K562 (cell line): Measurements from ENCODE around the gene AGPAT4. TPM values are rescaled to one million over a fixed set of nuclear protein-coding genes. Genes with fewer than 3 reads are reported as not detected.

Source experiments
- ATAC-seq: fragments of 200-7000 bp; cut with Tn5 transposase; 3 replicates; pipeline ENCODE4 v1.9.1; 2020; ENCODE audit warnings: moderate library complexity
- BruUV-seq: library from RNA; stranded (reverse); fragments of 400-500 nt; replicated peaks from 2 replicates; lab custom pipeline; 2021; lab: Mats Ljungman, UMichigan
- CTCF ChIA-PET: fragments of 300-600 bp; formaldehyde crosslinking; extraction: SDS; loops from one replicate; lab custom pipeline; 2021; ENCODE audit warnings: low intra/inter-chr PET ratio; lab: Yijun Ruan, JAX
- POLR2A ChIA-PET: fragments of 300-600, 350-650 bp; sonication (Branson Sonifier 250); formaldehyde crosslinking; extraction: SDS; loops from one replicate; lab custom pipeline; 2021; ENCODE audit warnings: antibody characterized with exemption, inconsistent platforms; lab: Yijun Ruan, JAX
- DNase-seq, 4 experiments: peaks; one replicate each; pipeline versions ENCODE4 v3.0.0 to v3.0.0-alpha.2; 2011 to 2018; ENCODE audit warnings: low spot score in 3 of 4, mixed read lengths in 3 of 4; ENCODE audit errors: extremely low read depth in 1 of 4
- FAIRE-seq: peaks from 2 replicates; lab custom pipeline; 2011; peaks lifted over from hg19 to GRCh38; lab: Jason Lieb, UNC
- H2AFZ ChIP-seq: 2 replicates; pipeline ENCODE4 v1.6.0; 2011; ENCODE audit warnings: low read depth, low read length, control low read depth, inconsistent platforms
- H3K27ac ChIP-seq: fragments of 200-600 bp; 3 replicates; pipeline ENCODE4 v1.8.0; 2011; ENCODE audit warnings: low read depth, mild to moderate bottlenecking, control low read depth, inconsistent platforms, low read length, moderate library complexity, mixed read lengths; ENCODE audit errors: extremely low read depth
- H3K27me3 ChIP-seq, 2 experiments: fragments of 300-600 bp in 1 of 2; 2 replicates in 1 of 2; 3 replicates in 1 of 2; pipeline versions ENCODE4 v1.6.0 to v1.8.0; 2011; ENCODE audit warnings: inconsistent platforms in 2 of 2, low read length in 2 of 2, mild to moderate bottlenecking in 1 of 2, mixed read lengths in 1 of 2, moderate library complexity in 1 of 2; ENCODE audit not compliant: control insufficient read depth in 2 of 2, insufficient read depth in 2 of 2
- H3K36me3 ChIP-seq: fragments of 300-600 bp; 3 replicates; pipeline ENCODE4 v1.8.0; 2011; ENCODE audit warnings: mild to moderate bottlenecking, low read length, inconsistent platforms; ENCODE audit not compliant: control insufficient read depth, insufficient read depth
- H3K4me1 ChIP-seq, 2 experiments: fragments of 200-600 bp in 1 of 2; replicated peaks in 1 of 2; 2 replicates in 1 of 2; 3 replicates in 1 of 2; pipeline versions ENCODE4 v1.5.1 to v1.8.0; 2011; ENCODE audit warnings: inconsistent platforms in 2 of 2, low read length in 2 of 2, mild to moderate bottlenecking in 1 of 2, mixed read lengths in 1 of 2, moderate library complexity in 1 of 2; ENCODE audit not compliant: control insufficient read depth in 2 of 2, insufficient read depth in 2 of 2
- H3K4me2 ChIP-seq: 2 replicates; pipeline ENCODE4 v1.6.1; 2011; ENCODE audit warnings: low read length, control low read depth, inconsistent platforms, mixed read lengths; ENCODE audit not compliant: insufficient read depth
- H3K4me3 ChIP-seq: fragments of 200-600 bp; sonication (generic), shearing (Covaris generic); 2 replicates; pipeline ENCODE4 v1.5.1; 2016; ENCODE audit warnings: control low read depth, inconsistent platforms
- H3K79me2 ChIP-seq: fragments of 200-600 bp; 3 replicates; pipeline ENCODE4 v1.8.0; 2011; ENCODE audit warnings: low read length, inconsistent platforms; ENCODE audit not compliant: control insufficient read depth, insufficient read depth
- H3K9ac ChIP-seq, 2 experiments: 2 replicates each; pipeline versions ENCODE4 v1.6.0 to v1.6.1; 2011; ENCODE audit warnings: low read depth in 2 of 2, low read length in 2 of 2, control low read depth in 1 of 2, inconsistent platforms in 1 of 2, mild to moderate bottlenecking in 1 of 2, mixed read lengths in 1 of 2; ENCODE audit not compliant: insufficient read depth in 1 of 2
- H3K9me1 ChIP-seq: one replicate; pipeline ENCODE4 v1.6.0; 2011; ENCODE audit warnings: inconsistent platforms, mild to moderate bottlenecking, low read length, moderate library complexity; ENCODE audit not compliant: control insufficient read depth, insufficient read depth
- H3K9me3 ChIP-seq: replicated peaks from 2 replicates; pipeline ENCODE4 v1.5.1; 2011; ENCODE audit warnings: low read depth, low read length, inconsistent platforms; ENCODE audit not compliant: control insufficient read depth, insufficient read depth
- H4K20me1 ChIP-seq: replicated peaks from 2 replicates; pipeline ENCODE4 v1.6.1; 2011; ENCODE audit warnings: low read length, inconsistent platforms, mixed read lengths; ENCODE audit not compliant: control insufficient read depth, insufficient read depth
- ARID2 ChIP-seq: fragments of 450-650 bp; IDR thresholded peaks from 2 replicates; pipeline ENCODE4 v1.6.1; 2017; ENCODE audit warnings: antibody characterized with exemption, mild to moderate bottlenecking
- FOXK1 ChIP-seq: sonication (generic); formaldehyde crosslinking; IDR thresholded peaks from 2 replicates; pipeline ENCODE4 v1.8.0; 2022; ENCODE audit warnings: missing genetic modification reagents, mild to moderate bottlenecking, borderline replicate concordance
- NFIC ChIP-seq: fragments of 450-650 bp; IDR thresholded peaks from 2 replicates; pipeline ENCODE4 v1.6.1; 2017; ENCODE audit warnings: mild to moderate bottlenecking, inconsistent platforms
- ZNF121 ChIP-seq: sonication (generic); formaldehyde crosslinking; conservative IDR thresholded peaks from 2 replicates; pipeline ENCODE4 v1.8.0; 2022; ENCODE audit warnings: missing genetic modification reagents
- ZNF316 ChIP-seq: fragments of 450-650 bp; IDR thresholded peaks from 2 replicates; pipeline ENCODE4 v1.6.1; 2016
- WGBS: fragments of 100-300 bp; shearing (Covaris generic); methylation state at CpG from one replicate; pipeline ENCODE4 v1.1.6; 2016; ENCODE audit warnings: low coverage, mixed read lengths; ENCODE audit not compliant: insufficient coverage; ENCODE audit errors: missing lambda C conversion rate; 5-methylcytosine and 5-hydroxymethylcytosine counted together
- in situ Hi-C: fragments of 300-500 bp; cut with MboI; formaldehyde crosslinking; loops from 4 replicates; pipeline ENCODE4 v1.15.0; 2018; ENCODE audit warnings: inconsistent platforms, mixed read lengths
- intact Hi-C: fragments of 100-400 bp; cut with micrococcal nuclease; formaldehyde crosslinking; loops from 2 replicates; pipeline ENCODE4 v1.14.2; 2022
- polyA plus RNA-seq, 8 experiments: library from polyadenylated mRNA; depleted of rRNA in 4 of 8; stranded (reverse) in 5 of 8; unstranded in 3 of 8; fragments of >200 nt; fragmentation: Nextera tagmentation in 2 of 8; fragmentation: Illumina TruSeq in 1 of 8; extraction: Ambion mirVana in 2 of 8; extraction: Trizol in 1 of 8; gene quantifications; 2 replicates each; pipeline versions ENCODE4 v1.2.1 to v1.2.3, GENCODE V29; 2011 to 2014; ENCODE audit warnings: inconsistent platforms in 1 of 8, missing spikeins in 1 of 8
- total RNA-seq, 7 experiments: library from RNA; depleted of rRNA in 6 of 7; stranded (reverse); fragments of >200 nt in 6 of 7; fragmentation: Illumina TruSeq in 2 of 7; extraction: Trizol in 2 of 7; gene quantifications; 2 replicates each; pipeline versions ENCODE4 v1.2.1 to v1.2.3, GENCODE V29; 2011 to 2021; ENCODE audit warnings: low replicate concordance in 1 of 7

Gene AGPAT4
- total and polyA plus RNA-seq, 9 of the 15 experiments (the other 6 are each of a cell fraction or from before 2014, with no cell fraction given), result 2.2 to 15.0 (median 5.7) TPM

GRCh38 chr6:161143663-161144430 lies 130.0 kb downstream of the AGPAT4 start:
- ChIA-PET CTCF (no interaction called here), POLR2A (interaction anchor here (0.5 to 1.6 kb wide), 3 partner anchors 9 to 90 kb away, joined by 3 to 7 read pairs (median 4); no protein-coding TSS in a partner anchor)
- 51% methylated on average over 11 of the region's 11 CpGs for WGBS
- DNase-seq (no peak), FAIRE-seq (no peak), ATAC-seq (no peak)
- H3K9me1 ChIP-seq, result no peaks in the 10 kb centered on the region
- H3K79me2 ChIP-seq, result no peaks in the 10 kb centered on the region
- TF ChIP-seq NFIC, result peak; percentile 20; the same call in 1 of the 2 replicates
- TF ChIP-seq ZNF316, result peak; percentile 22; the same call in 1 of the 2 replicates
- TF ChIP-seq FOXK1 (CRISPR knock-in tag), result no peak
- in situ Hi-C loops (no loop called here), intact Hi-C loops (loop anchor here (1.0 kb wide), 1 partner anchor 152 kb away; no protein-coding TSS in a partner anchor)
- H3K9me3 ChIP-seq, result no peaks in the 10 kb centered on the region
- BruUV-seq, result no TSS peak
- H2AFZ ChIP-seq, result no peak overlapping the region
- H3K9ac ChIP-seq, result no peak overlapping the region
- no peaks in the 10 kb centered on the region for H3K36me3 ChIP-seq
- no peaks in the 10 kb centered on the region for H4K20me1 ChIP-seq
- peaks cover 4 to 23% of the 10 kb centered on the region in 2 experiments; a peak in 3 of 5 replicates for H3K4me1 ChIP-seq
- H3K27me3 ChIP-seq, result no peaks in the 10 kb centered on the region
- no peak overlapping the region for H3K4me3 ChIP-seq
- no peak overlapping the region for H3K4me2 ChIP-seq
- H3K27ac ChIP-seq, result no peak overlapping the region

DNA sequence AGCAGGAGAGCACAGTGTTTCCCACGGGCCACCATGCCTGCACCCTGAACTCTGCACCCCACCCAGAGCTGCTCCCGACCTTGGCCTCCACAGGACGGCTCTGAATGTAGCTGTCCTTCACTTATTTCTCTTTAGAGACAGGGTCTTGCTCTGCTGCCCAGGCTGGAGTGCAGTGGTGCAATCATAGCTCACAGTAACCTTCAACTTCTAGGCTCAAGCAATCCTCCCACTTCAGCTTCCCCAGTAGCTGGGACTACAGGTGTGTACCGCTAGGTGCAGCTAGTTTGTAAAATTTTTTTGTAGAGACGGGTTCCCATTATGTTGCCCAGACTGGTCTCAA lies 130.9 kb downstream of the AGPAT4 start:
- in situ Hi-C loops, result no loop called here
- FAIRE-seq (no peak), ATAC-seq (no peak), DNase-seq (no peak)
- no peak overlapping the region for H3K4me3 ChIP-seq
- no peaks in the 10 kb centered on the region for H4K20me1 ChIP-seq
- 25% methylated on average over 5 of the region's 5 CpGs for WGBS
- CTCF ChIA-PET, result no interaction called here
- H2AFZ ChIP-seq, result no peak overlapping the region
- H3K4me2 ChIP-seq, result no peak overlapping the region
- peak; percentile 61 for TF ChIP-seq ZNF121 (CRISPR knock-in tag)
- no peak for TF ChIP-seq ARID2
- POLR2A ChIA-PET, result no interaction called here
- no peaks in the 10 kb centered on the region for H3K79me2 ChIP-seq
- peaks cover 4 to 26% of the 10 kb centered on the region in 2 experiments; a peak in 3 of 5 replicates for H3K4me1 ChIP-seq
- H3K27ac ChIP-seq, result no peak overlapping the region
- H3K36me3 ChIP-seq, result no peaks in the 10 kb centered on the region
- intact Hi-C loops, result loop anchor here (1.0 kb wide), 1 partner anchor 151 kb away; no protein-coding TSS in a partner anchor
- no peaks in the 10 kb centered on the region for H3K27me3 ChIP-seq
- H3K9me1 ChIP-seq, result no peaks in the 10 kb centered on the region
- no peaks in the 10 kb centered on the region for H3K9me3 ChIP-seq
- H3K9ac ChIP-seq, result no peak overlapping the region
- BruUV-seq, result no TSS peak
